Astrocyte of the spinal cord (primary cell): ENCODE data around the gene BAZ2B.
"Not testable (repeated sequence)": the region's sequence is repeated elsewhere in the genome, so short reads cannot be mapped to it uniquely, and the experiment has no call there.

Experiments used
- DNase-seq: peaks from one replicate; pipeline ENCODE4 v3.0.0; 2011; ENCODE audit warnings: low read depth, low spot score
- H3K4me3 ChIP-seq: 2 replicates; pipeline ENCODE4 v1.5.1; 2011; ENCODE audit warnings: low read depth, mild to moderate bottlenecking, low read length, moderate library complexity
- CTCF ChIP-seq: IDR thresholded peaks from 2 replicates; pipeline ENCODE4 v1.5.1; 2012; ENCODE audit warnings: low read depth, mild to moderate bottlenecking, low read length, inconsistent platforms
- in situ Hi-C: cut with HindIII; loops from 2 replicates; pipeline ENCODE4 v1.10.0; 2017; ENCODE audit warnings: low sequenced_read_pairs

The BAZ2B gene

GRCh38 chr2:159366538-159366937 is 249.8 kb downstream of the BAZ2B start:
- no peak for DNase-seq
- in situ Hi-C loops, result no loop called here
- TF ChIP-seq CTCF, result no peak
- no peak overlapping the region for H3K4me3 ChIP-seq

GRCh38 chr2:159362816-159363251 is 253.5 kb downstream of the BAZ2B start:
- in situ Hi-C loops, result no loop called here
- no peak overlapping the region for H3K4me3 ChIP-seq
- TF ChIP-seq CTCF, result no peak
- peak; percentile 36 for DNase-seq

GRCh38 chr2:159362094-159362493 is 254.3 kb downstream of the BAZ2B start:
- DNase-seq, result no peak
- H3K4me3 ChIP-seq, result no peak overlapping the region
- no peak for TF ChIP-seq CTCF
- in situ Hi-C loops, result no loop called here

GRCh38 chr2:159361603-159362002 is 254.7 kb downstream of the BAZ2B start:
- H3K4me3 ChIP-seq, in situ Hi-C loops, DNase-seq: not testable (repeated sequence)

- DNase-seq, result no peak
- no peak overlapping the region for H3K4me3 ChIP-seq
- no peak for TF ChIP-seq CTCF
- in situ Hi-C loops, result no loop called here
Observed at GRCh38 chr2:159356053-159356554, 260.2 kb downstream of the BAZ2B start.

GRCh38 chr2:159351977-159352376 is 264.4 kb downstream of the BAZ2B start:
- DNase-seq, result no peak
- TF ChIP-seq CTCF, result no peak
- no peak overlapping the region for H3K4me3 ChIP-seq
- in situ Hi-C loops, result no loop called here

GRCh38 chr2:159349674-159350299 is 266.6 kb downstream of the BAZ2B start:
- H3K4me3 ChIP-seq, result no peak overlapping the region
- no peak for DNase-seq
- in situ Hi-C loops, result no loop called here
- no peak for TF ChIP-seq CTCF
